SK-N-MC (cell line): ENCODE data around the gene KLHL29.
"Not testable (repeated sequence)": the region's sequence is repeated elsewhere in the genome, so short reads cannot be mapped to it uniquely, and the experiment has no call there.

Experiments
- DNase-seq: peaks from one replicate; pipeline ENCODE4 v3.0.0-alpha.2; 2011; ENCODE audit warnings: low read depth, low spot score
- H3K27ac ChIP-seq: fragments of 200-600 bp; sonication (generic); 2 replicates; pipeline ENCODE4 v1.5.1; 2016; ENCODE audit warnings: mixed run types
- H3K36me3 ChIP-seq: fragments of 200-600 bp; sonication (generic); 2 replicates; pipeline ENCODE4 v1.6.1; 2017; ENCODE audit warnings: antibody characterized with exemption, low read length, mixed read lengths; ENCODE audit not compliant: insufficient read depth
- H3K4me3 ChIP-seq: fragments of 200-600 bp; sonication (generic); 2 replicates; pipeline ENCODE4 v1.5.1; 2016
- H3K9ac ChIP-seq: fragments of 200-600 bp; sonication (generic); 2 replicates; pipeline ENCODE4 v1.8.0; 2017; ENCODE audit warnings: mixed run types, mixed read lengths; ENCODE audit not compliant: insufficient read length
- H3K9me3 ChIP-seq: fragments of 200-600 bp; sonication (generic); 2 replicates; pipeline ENCODE4 v1.6.1; 2017; ENCODE audit warnings: low read depth, mild to moderate bottlenecking, antibody characterized with exemption, low read length, moderate library complexity, mixed read lengths
- EZH2 ChIP-seq: fragments of 200-600 bp; sonication (generic); IDR thresholded peaks from one replicate; pipeline ENCODE4 v1.6.1; 2017; ENCODE audit warnings: antibody characterized with exemption
- FOXP2 ChIP-seq: optimal IDR thresholded peaks from 2 replicates; pipeline ENCODE3; 2011; ENCODE audit warnings: mild to moderate bottlenecking, moderate library complexity; ENCODE audit not compliant: insufficient read depth; ENCODE audit errors: extremely low read length, control extremely low read depth
- POLR2AphosphoS5 ChIP-seq: IDR thresholded peaks from 2 replicates; pipeline ENCODE4 v1.6.1; 2012; ENCODE audit warnings: mild to moderate bottlenecking, low read depth, low read length, borderline replicate concordance

The KLHL29 gene

GRCh38 chr2:23384551-23385343, at the start of gene KLHL29:
Gene KLHL29 (plus strand): TSS chr2:23385179. CDS start chr2:23562197, 177,018 bp downstream.
- Histone ChIP-seq H3K9ac (peak within 1 kb of the TSS; percentile 69), H3K27ac (no peak within 1 kb of the TSS), H3K36me3 (no peaks in the 10 kb centered on the region), H3K9me3 (no peaks in the 10 kb centered on the region), H3K4me3 (peak within 1 kb of the TSS; percentile 88)
- DNase-seq: no peak
- no peak for TF ChIP-seq POLR2AphosphoS5
- TF ChIP-seq EZH2: no peak
- no peak for TF ChIP-seq FOXP2

- Histone ChIP-seq H3K9me3 (no peaks in the 10 kb centered on the region), H3K36me3 (no peaks in the 10 kb centered on the region), H3K4me3 (no peak overlapping the region), H3K27ac (no peak overlapping the region), H3K9ac (no peak overlapping the region)
- TF ChIP-seq FOXP2 (no peak), EZH2 (no peak), POLR2AphosphoS5 (no peak)
- no peak for DNase-seq
Observed at GRCh38 chr2:23335550-23335949, 49.4 kb upstream of the KLHL29 start.

- DNase-seq: no peak
- no peak for TF ChIP-seq POLR2AphosphoS5
- no peak for TF ChIP-seq FOXP2
- no peak for TF ChIP-seq EZH2
- H3K9ac ChIP-seq: no peak overlapping the region
- H3K36me3 ChIP-seq: no peaks in the 10 kb centered on the region
- H3K4me3 ChIP-seq: no peak overlapping the region
- H3K27ac ChIP-seq: no peak overlapping the region
- no peaks in the 10 kb centered on the region for H3K9me3 ChIP-seq
Observed at GRCh38 chr2:23342075-23342474, 42.9 kb upstream of the KLHL29 start.

- no peak for DNase-seq
- Histone ChIP-seq H3K4me3 (no peak overlapping the region), H3K27ac (no peak overlapping the region), H3K9ac (no peak overlapping the region), H3K9me3 (no peaks in the 10 kb centered on the region), H3K36me3 (no peaks in the 10 kb centered on the region)
- no peak for TF ChIP-seq FOXP2
- TF ChIP-seq EZH2: no peak
- TF ChIP-seq POLR2AphosphoS5: no peak
Observed at GRCh38 chr2:23346029-23346428, 39.0 kb upstream of the KLHL29 start.

- H3K4me3 ChIP-seq: no peak overlapping the region
- H3K9me3 ChIP-seq: no peaks in the 10 kb centered on the region
- H3K9ac ChIP-seq: no peak overlapping the region
- H3K36me3 ChIP-seq: no peaks in the 10 kb centered on the region
- H3K27ac ChIP-seq: no peak overlapping the region
- DNase-seq: no peak
- TF ChIP-seq EZH2: no peak
- no peak for TF ChIP-seq FOXP2
Observed at GRCh38 chr2:23346781-23347180, 38.2 kb upstream of the KLHL29 start.

- TF ChIP-seq EZH2 (no peak), FOXP2 (no peak), POLR2AphosphoS5 (no peak)
- Histone ChIP-seq H3K9ac (no peak overlapping the region), H3K9me3 (no peaks in the 10 kb centered on the region), H3K4me3 (no peak overlapping the region), H3K36me3 (no peaks in the 10 kb centered on the region), H3K27ac (no peak overlapping the region)
- no peak for DNase-seq
Observed at GRCh38 chr2:23347471-23348092, 37.4 kb upstream of the KLHL29 start.

GRCh38 chr2:23348093-23348481, 36.9 kb upstream of the KLHL29 start:
- not testable (repeated sequence) for H3K27ac ChIP-seq, H3K9ac ChIP-seq, H3K36me3 ChIP-seq, DNase-seq, H3K4me3 ChIP-seq, H3K9me3 ChIP-seq

GRCh38 chr2:23349508-23349907, 35.5 kb upstream of the KLHL29 start:
- H3K4me3 ChIP-seq: no peak overlapping the region
- H3K9me3 ChIP-seq: no peaks in the 10 kb centered on the region
- H3K27ac ChIP-seq: no peak overlapping the region
- no peak overlapping the region for H3K9ac ChIP-seq
- TF ChIP-seq FOXP2 (no peak), EZH2 (no peak), POLR2AphosphoS5 (no peak)
- no peaks in the 10 kb centered on the region for H3K36me3 ChIP-seq
- DNase-seq: no peak

GRCh38 chr2:23350041-23350791, 34.8 kb upstream of the KLHL29 start:
- no peak overlapping the region for H3K4me3 ChIP-seq
- no peak overlapping the region for H3K9ac ChIP-seq
- H3K36me3 ChIP-seq: no peaks in the 10 kb centered on the region
- no peak for DNase-seq
- no peaks in the 10 kb centered on the region for H3K9me3 ChIP-seq
- H3K27ac ChIP-seq: no peak overlapping the region
- TF ChIP-seq FOXP2 (no peak), POLR2AphosphoS5 (no peak), EZH2 (no peak)
